OCI-LY7 (cell line): ENCODE data around the gene RFC5. TPM values are rescaled to one million over a fixed set of nuclear protein-coding genes. Genes with fewer than 3 reads are reported as not detected.
A peak's percentile ranks its signal among the peaks of the same experiment; 100 is the strongest.

Experiments used
- BruUV-seq: library from RNA; stranded (reverse); fragments of 400-500 nt; replicated peaks from 2 replicates; lab custom pipeline; 2021; lab: Mats Ljungman, UMichigan
- CTCF ChIA-PET: fragments of 300-600 bp; sonication (Branson Sonifier 250); formaldehyde crosslinking; loops from one replicate; lab custom pipeline; 2022; ENCODE audit warnings: antibody characterized with exemption; ENCODE audit not compliant: unreplicated experiment; lab: Charles Lee
- POLR2A ChIA-PET: fragments of 300-600 bp; sonication (Branson Sonifier 250); formaldehyde crosslinking; loops from one replicate; lab custom pipeline; 2022; ENCODE audit warnings: antibody characterized with exemption; lab: Charles Lee
- DNase-seq: peaks from one replicate; pipeline ENCODE4 v3.0.0-alpha.2; 2015; ENCODE audit warnings: low spot score
- H2AFZ ChIP-seq: fragments of 200-600 bp; sonication (generic), shearing (Covaris generic); 2 replicates; pipeline ENCODE4 v1.6.1; 2014; ENCODE audit warnings: mild to moderate bottlenecking, antibody characterized with exemption, low read length, moderate library complexity
- H3K27ac ChIP-seq: fragments of 200-600 bp; sonication (generic); 2 replicates; pipeline ENCODE4 v1.5.1; 2014; ENCODE audit warnings: mixed run types, low read depth, mild to moderate bottlenecking, moderate library complexity, low read length, inconsistent platforms; ENCODE audit not compliant: poor library complexity, severe bottlenecking
- H3K36me3 ChIP-seq: fragments of 200-600 bp; sonication (generic); 2 replicates; pipeline ENCODE4 v1.6.1; 2014; ENCODE audit warnings: mild to moderate bottlenecking, antibody characterized with exemption, low read length, moderate library complexity, mixed read lengths; ENCODE audit not compliant: insufficient read depth
- H3K4me1 ChIP-seq: fragments of 200-600 bp; sonication (generic); 2 replicates; pipeline ENCODE4 v1.5.1; 2014; ENCODE audit warnings: mild to moderate bottlenecking, low read length; ENCODE audit not compliant: insufficient read depth, poor library complexity, severe bottlenecking
- H3K4me2 ChIP-seq: fragments of 200-600 bp; sonication (generic); 2 replicates; pipeline ENCODE4 v1.6.1; 2014; ENCODE audit warnings: mild to moderate bottlenecking, low read length
- H3K4me3 ChIP-seq: fragments of 200-600 bp; sonication (generic); 2 replicates; pipeline ENCODE4 v1.5.1; 2014; ENCODE audit warnings: mild to moderate bottlenecking, low read depth, low read length; ENCODE audit not compliant: poor library complexity, severe bottlenecking
- H3K79me2 ChIP-seq: fragments of 200-600 bp; sonication (generic); 2 replicates; pipeline ENCODE4 v1.6.1; 2016; ENCODE audit warnings: low read depth, mild to moderate bottlenecking, low read length, moderate library complexity, mixed read lengths; ENCODE audit not compliant: insufficient read depth
- H3K9me2 ChIP-seq: fragments of 200-600 bp; sonication (generic); 2 replicates; pipeline ENCODE4 v1.6.1; 2016; ENCODE audit warnings: mild to moderate bottlenecking, low read length, mixed read lengths; ENCODE audit not compliant: insufficient read depth
- H3K9me3 ChIP-seq: fragments of 200-600 bp; sonication (generic); 2 replicates; pipeline ENCODE4 v1.6.1; 2014; ENCODE audit warnings: mild to moderate bottlenecking, mixed run types, low read length, mixed read lengths
- H4K20me1 ChIP-seq: fragments of 200-600 bp; sonication (generic); 2 replicates; pipeline ENCODE4 v1.6.1; 2014; ENCODE audit warnings: mild to moderate bottlenecking, antibody characterized with exemption, low read length, moderate library complexity, mixed read lengths; ENCODE audit not compliant: insufficient read depth
- CTCF ChIP-seq: fragments of 200-600 bp; sonication (generic); conservative IDR thresholded peaks from 2 replicates; pipeline ENCODE4 v1.5.1; 2014; ENCODE audit warnings: mild to moderate bottlenecking, antibody characterized with exemption, low read length, moderate library complexity, mixed read lengths
- EZH2phosphoT487 ChIP-seq: fragments of 200-600 bp; sonication (generic); IDR thresholded peaks from 2 replicates; pipeline ENCODE4 v1.6.1; 2018; ENCODE audit warnings: low read depth, borderline replicate concordance, mild to moderate bottlenecking, mixed run types, antibody characterized with exemption, low read length, moderate library complexity, mixed read lengths
- intact Hi-C: fragments of 100-400 bp; cut with micrococcal nuclease; formaldehyde crosslinking; loops from one replicate; pipeline ENCODE4 v1.10.0; 2022; ENCODE audit not compliant: unreplicated experiment
- total RNA-seq, 2 experiments: library from RNA; depleted of rRNA in 1 of 2; stranded (reverse); fragments of >200 nt in 1 of 2; shearing (Covaris generic) in 1 of 2; gene quantifications; 2 replicates each; pipeline ENCODE4 v1.2.3, GENCODE V29; 2014 to 2022

The RFC5 gene
- total RNA-seq, 2 experiments from 2014 or later: 68.3 to 91.4 TPM

GRCh38 chr12:117967512-117967911, 49.0 kb upstream of the RFC5 start:
- no peak for DNase-seq
- intact Hi-C loops: no loop called here
- ChIA-PET CTCF (no interaction called here), POLR2A (no interaction called here)
- Histone ChIP-seq H3K36me3 (no peaks in the 10 kb centered on the region), H3K4me1 (no peaks in the 10 kb centered on the region), H3K27ac (no peak overlapping the region), H3K9me2 (no peaks in the 10 kb centered on the region), H3K79me2 (no peaks in the 10 kb centered on the region), H2AFZ (no peak overlapping the region), H4K20me1 (no peaks in the 10 kb centered on the region), H3K4me2 (peak overlapping the region; percentile 64), H3K4me3 (no peak overlapping the region), H3K9me3 (no peaks in the 10 kb centered on the region)
- 0 out of 2 replicates have a peak, but pooled peaks have one; percentile 73 for TF ChIP-seq EZH2phosphoT487
- TF ChIP-seq CTCF: no peak
- no TSS peak for BruUV-seq

GRCh38 chr12:117968151-117968789, 48.2 kb upstream of the RFC5 start:
- Histone ChIP-seq H2AFZ (peak overlapping the region; percentile 46; the same call in 1 of the 2 replicates), H3K4me3 (peak overlapping the region; percentile 65)

More at GRCh38 chr12:117968151-117968789, 48.2 kb upstream of the RFC5 start:
- POLR2A ChIA-PET: no interaction called here
- no peak for DNase-seq
- Histone ChIP-seq H3K9me3 (no peaks in the 10 kb centered on the region), H4K20me1 (no peaks in the 10 kb centered on the region), H3K27ac (no peak overlapping the region), H3K4me1 (no peaks in the 10 kb centered on the region), H3K9me2 (no peaks in the 10 kb centered on the region), H3K4me2 (peak overlapping the region; percentile 64), H3K36me3 (no peaks in the 10 kb centered on the region), H3K79me2 (no peaks in the 10 kb centered on the region)
- CTCF ChIA-PET: no interaction called here
- BruUV-seq: no TSS peak
- TF ChIP-seq EZH2phosphoT487 (no peak), CTCF (no peak)
- intact Hi-C loops: no loop called here
